A549 treated with DMSO at 1 μM for 4 hours (cell line): ENCODE data around the gene HELZ2. TPM values are rescaled to one million over a fixed set of nuclear protein-coding genes. Genes with fewer than 3 reads are reported as not detected.

Source experiments
- total RNA-seq: library from RNA; stranded (reverse); fragments of 200-300 nt; extraction: Qiagen RNA extraction; gene quantifications from 5 replicates; pipeline ENCODE4 v1.2.3, GENCODE V29; 2022; ENCODE audit warnings: low read depth

Gene HELZ2
- 7.3 to 11.0 TPM (median 9.5 TPM) in 5 replicates for total RNA-seq

GRCh38 chr20:63574156-63574828 lies at the start of gene HELZ2:
TSS of gene HELZ2 (minus strand) at chr20:63574239. CDS start at chr20:63572385, 1,854 bp downstream.

GRCh38 chr20:63553933-63554290 lies 20.1 kb downstream of the HELZ2 start, which contains the start of gene FNDC11:
TSS of gene FNDC11 (plus strand) at chr20:63554159. CDS start at chr20:63555664, 1,505 bp downstream.

GRCh38 chr20:63547725-63548480 lies 26.1 kb downstream of the HELZ2 start, which contains the start of gene SRMS:
TSS of gene SRMS (minus strand) at chr20:63547749. CDS start at chr20:63547463, 286 bp downstream.

GRCh38 chr20:63536997-63537524 lies 37.0 kb downstream of the HELZ2 start, which contains the start of gene PTK6:
TSS of gene PTK6 (minus strand) at chr20:63537376. CDS start at chr20:63537314, 62 bp downstream.

Other genes with a start within 250 kb of the HELZ2 start
- 0.19 to 2.1 TPM (median 0.29 TPM) in 5 replicates for gene CHRNA4, start 212.9 kb downstream of the HELZ2 start, total RNA-seq
- 0.47 to 0.86 TPM (median 0.75 TPM) in 5 replicates for gene KCNQ2, start 101.6 kb downstream of the HELZ2 start, total RNA-seq
- gene EEF1A2, start 75.2 kb downstream of the HELZ2 start, total RNA-seq, result 128 to 177 TPM (median 145 TPM) in 5 replicates
- gene PPDPF, start 53.5 kb downstream of the HELZ2 start, total RNA-seq, result 248 to 342 TPM (median 288 TPM) in 5 replicates
- gene PTK6, start 36.9 kb downstream of the HELZ2 start, total RNA-seq, result 2.1 to 3.1 TPM (median 2.5 TPM) in 5 replicates
- 0.06 TPM in 1 of 5 replicates, not detected in the others for gene SRMS, start 26.5 kb downstream of the HELZ2 start, total RNA-seq
- gene FNDC11, start 20.1 kb downstream of the HELZ2 start, total RNA-seq, result 0.07 to 0.20 TPM (median 0.16 TPM) in 5 replicates
- gene GMEB2, start 52.9 kb upstream of the HELZ2 start, total RNA-seq, result 8.9 to 12.1 TPM (median 11.2 TPM) in 5 replicates
- 7.5 to 11.4 TPM (median 9.0 TPM) in 5 replicates for gene STMN3, start 79.2 kb upstream of the HELZ2 start, total RNA-seq
- gene RTEL1, start 84.1 kb upstream of the HELZ2 start, total RNA-seq, result 5.3 to 8.8 TPM (median 7.0 TPM) in 5 replicates
- gene TNFRSF6B, start 122.4 kb upstream of the HELZ2 start, total RNA-seq, result 0.81 to 1.1 TPM (median 1.0 TPM) in 4 of 5 replicates, not detected in the other
- gene ARFRP1, start 133.7 kb upstream of the HELZ2 start, total RNA-seq, result 27.9 to 37.6 TPM (median 32.6 TPM) in 5 replicates
- gene ZGPAT, start 133.8 kb upstream of the HELZ2 start, total RNA-seq, result 24.0 to 30.5 TPM (median 27.2 TPM) in 5 replicates
- 3.4 to 11.6 TPM (median 8.1 TPM) in 5 replicates for gene LIME1, start 162.4 kb upstream of the HELZ2 start, total RNA-seq
- gene SLC2A4RG, start 165.5 kb upstream of the HELZ2 start, total RNA-seq, result 60.9 to 99.3 TPM (median 87.7 TPM) in 5 replicates